Neural cell (in vitro differentiated cells): ENCODE data around the gene STK40.

ENCODE experiments used
- POLR2AphosphoS5 ChIP-seq: IDR thresholded peaks from 2 replicates; pipeline ENCODE4 v1.6.1; 2012
- RAD21 ChIP-seq: fragments of 450-650 bp; conservative IDR thresholded peaks from 2 replicates; pipeline ENCODE4 v1.6.1; 2014; ENCODE audit warnings: antibody characterized with exemption, mild to moderate bottlenecking, moderate library complexity
- TF ChIP-seq, protein P1 (sequence below): fragments of 450-650 bp; IDR thresholded peaks from 2 replicates; pipeline ENCODE4 v1.5.1; 2014; ENCODE audit warnings: antibody characterized with exemption, mild to moderate bottlenecking, moderate library complexity; ENCODE audit not compliant: poor library complexity, severe bottlenecking

DNA sequence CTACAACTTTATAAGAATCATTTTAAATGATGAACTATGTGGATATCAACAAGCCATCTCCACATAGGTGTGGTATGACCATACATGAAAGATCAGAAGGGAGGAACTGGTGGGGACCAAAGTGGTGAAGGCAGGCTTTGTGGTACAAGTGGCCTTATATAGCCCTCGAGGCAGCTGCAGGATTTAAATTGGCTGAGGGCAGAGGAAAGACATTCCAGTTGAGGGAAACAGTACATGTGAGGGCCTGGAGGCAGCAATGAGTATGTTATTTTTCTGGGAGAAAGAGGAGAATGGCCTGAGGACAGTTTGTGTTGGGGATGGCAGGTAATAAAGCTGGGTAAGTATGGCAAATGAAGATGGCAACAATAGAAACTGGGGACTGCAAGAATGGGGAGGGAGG is 47.4 kb upstream of the STK40 start:
- TF ChIP-seq POLR2AphosphoS5 (no peak), RAD21 (no peak)
- TF ChIP-seq, protein P1, sequence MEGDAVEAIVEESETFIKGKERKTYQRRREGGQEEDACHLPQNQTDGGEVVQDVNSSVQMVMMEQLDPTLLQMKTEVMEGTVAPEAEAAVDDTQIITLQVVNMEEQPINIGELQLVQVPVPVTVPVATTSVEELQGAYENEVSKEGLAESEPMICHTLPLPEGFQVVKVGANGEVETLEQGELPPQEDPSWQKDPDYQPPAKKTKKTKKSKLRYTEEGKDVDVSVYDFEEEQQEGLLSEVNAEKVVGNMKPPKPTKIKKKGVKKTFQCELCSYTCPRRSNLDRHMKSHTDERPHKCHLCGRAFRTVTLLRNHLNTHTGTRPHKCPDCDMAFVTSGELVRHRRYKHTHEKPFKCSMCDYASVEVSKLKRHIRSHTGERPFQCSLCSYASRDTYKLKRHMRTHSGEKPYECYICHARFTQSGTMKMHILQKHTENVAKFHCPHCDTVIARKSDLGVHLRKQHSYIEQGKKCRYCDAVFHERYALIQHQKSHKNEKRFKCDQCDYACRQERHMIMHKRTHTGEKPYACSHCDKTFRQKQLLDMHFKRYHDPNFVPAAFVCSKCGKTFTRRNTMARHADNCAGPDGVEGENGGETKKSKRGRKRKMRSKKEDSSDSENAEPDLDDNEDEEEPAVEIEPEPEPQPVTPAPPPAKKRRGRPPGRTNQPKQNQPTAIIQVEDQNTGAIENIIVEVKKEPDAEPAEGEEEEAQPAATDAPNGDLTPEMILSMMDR: no peak
